GM11168 (cell line): Measurements from ENCODE around the gene SLC37A4.
"Not testable (repeated sequence)": the region's sequence is repeated elsewhere in the genome, so short reads cannot be mapped to it uniquely, and the experiment has no call there.

ENCODE experiments used
- in situ Hi-C: fragments of 300-500 bp; cut with MboI; formaldehyde crosslinking; loops from one replicate; pipeline ENCODE4 v1.12.0; 2022; ENCODE audit warnings: low sequenced_read_pairs; ENCODE audit not compliant: unreplicated experiment

The SLC37A4 gene

GRCh38 chr11:119044708-119045107, 14.0 kb upstream of the SLC37A4 start:
- in situ Hi-C loops: no loop called here

GRCh38 chr11:119042927-119043326, 12.2 kb upstream of the SLC37A4 start:
- in situ Hi-C loops: no loop called here

GRCh38 chr11:119041821-119042514, 11.3 kb upstream of the SLC37A4 start:
- in situ Hi-C loops: no loop called here

- in situ Hi-C loops: not testable (repeated sequence)
Measured at GRCh38 chr11:119039471-119039870, 8.8 kb upstream of the SLC37A4 start.

GRCh38 chr11:119038884-119039283, 8.2 kb upstream of the SLC37A4 start:
- in situ Hi-C loops: no loop called here

GRCh38 chr11:119034813-119035212, 4.1 kb upstream of the SLC37A4 start:
- in situ Hi-C loops: no loop called here

- in situ Hi-C loops: not testable (repeated sequence)
Measured at GRCh38 chr11:119033421-119033820, 2.7 kb upstream of the SLC37A4 start.

GRCh38 chr11:119031912-119032280, 1.2 kb upstream of the SLC37A4 start:
- in situ Hi-C loops: no loop called here

GRCh38 chr11:119030029-119030328, 698 bp downstream of the SLC37A4 start:
- in situ Hi-C loops: no loop called here

GRCh38 chr11:119029340-119030028, 1.2 kb downstream of the SLC37A4 start:
- in situ Hi-C loops: no loop called here

GRCh38 chr11:119029069-119029339, 1.7 kb downstream of the SLC37A4 start:
- in situ Hi-C loops: no loop called here

GRCh38 chr11:119028346-119029068, 2.2 kb downstream of the SLC37A4 start:
- in situ Hi-C loops: no loop called here

- in situ Hi-C loops: no loop called here
Measured at GRCh38 chr11:119027561-119028345, 2.9 kb downstream of the SLC37A4 start.

- in situ Hi-C loops: no loop called here
Measured at GRCh38 chr11:119026970-119027369, 3.7 kb downstream of the SLC37A4 start.

- in situ Hi-C loops: no loop called here
Measured at GRCh38 chr11:119025978-119026766, 4.5 kb downstream of the SLC37A4 start.

- in situ Hi-C loops: no loop called here
Measured at GRCh38 chr11:119025541-119025940, 5.1 kb downstream of the SLC37A4 start.

GRCh38 chr11:119025099-119025473, 5.6 kb downstream of the SLC37A4 start:
- in situ Hi-C loops: no loop called here

- in situ Hi-C loops: no loop called here
Measured at GRCh38 chr11:119024430-119025098, 6.1 kb downstream of the SLC37A4 start.

- in situ Hi-C loops: no loop called here
Measured at GRCh38 chr11:119023741-119024140, 6.9 kb downstream of the SLC37A4 start.

GRCh38 chr11:119021631-119022030, 9.0 kb downstream of the SLC37A4 start:
- in situ Hi-C loops: no loop called here
